CD8-positive, alpha-beta memory T cell (primary cell): ENCODE data around the gene ARPP21. TPM values are rescaled to one million over a fixed set of nuclear protein-coding genes. Genes with fewer than 3 reads are reported as not detected.
"Not testable (repeated sequence)": the region's sequence is repeated elsewhere in the genome, so short reads cannot be mapped to it uniquely, and the experiment has no call there.

Experiments used
- CTCF ChIA-PET: fragments of 350-600 bp; sonication (Branson Sonifier 250); formaldehyde crosslinking; loops from one replicate; lab custom pipeline; 2021; ENCODE audit warnings: antibody characterized with exemption; lab: Charles Lee
- POLR2A ChIA-PET: fragments of 350-600 bp; sonication (Branson Sonifier 250); formaldehyde crosslinking; loops from one replicate; lab custom pipeline; 2021; ENCODE audit warnings: antibody characterized with exemption; lab: Charles Lee
- DNase-seq, 5 donors: peaks; one replicate each; pipeline versions ENCODE4 v3.0.0 to v3.0.0-alpha.2; 2020 to 2022; ENCODE audit warnings: mixed read lengths in 1 of 5
- H3K27ac ChIP-seq: one replicate; pipeline ENCODE4 v1.7.0; 2013; ENCODE audit warnings: low read depth, mild to moderate bottlenecking, low read length, moderate library complexity
- H3K27me3 ChIP-seq: 2 replicates; pipeline ENCODE4 v1.7.0; 2013; ENCODE audit warnings: low read length, mild to moderate bottlenecking; ENCODE audit not compliant: insufficient read depth, poor library complexity, severe bottlenecking
- H3K36me3 ChIP-seq: 2 replicates; pipeline ENCODE4 v1.7.0; 2013; ENCODE audit warnings: mild to moderate bottlenecking, low read length, moderate library complexity; ENCODE audit not compliant: insufficient read depth
- H3K4me1 ChIP-seq: 2 replicates; pipeline ENCODE4 v1.7.0; 2013; ENCODE audit warnings: mild to moderate bottlenecking, low read length, moderate library complexity; ENCODE audit not compliant: insufficient read depth
- H3K4me3 ChIP-seq: 2 replicates; pipeline ENCODE4 v1.7.0; 2013; ENCODE audit warnings: mild to moderate bottlenecking, low read length
- H3K9me3 ChIP-seq: 2 replicates; pipeline ENCODE4 v1.7.0; 2013; ENCODE audit warnings: mild to moderate bottlenecking, low read length
- H3K27ac Mint-ChIP-seq, 8 donors: one replicate each; pipeline ENCODE4 v1.8.0; 2020 to 2021; ENCODE audit warnings: mixed read lengths in 8 of 8, mild to moderate bottlenecking in 6 of 8, inconsistent platforms in 3 of 8, moderate library complexity in 3 of 8
- H3K27me3 Mint-ChIP-seq, 2 donors: one replicate each; pipeline ENCODE4 v1.8.0; 2020 to 2021; ENCODE audit warnings: mixed read lengths in 2 of 2, mild to moderate bottlenecking in 1 of 2, moderate library complexity in 1 of 2
- H3K36me3 Mint-ChIP-seq, 3 donors: one replicate each; pipeline ENCODE4 v1.8.0; 2020 to 2021; ENCODE audit warnings: mixed read lengths in 3 of 3, inconsistent platforms in 1 of 3, mild to moderate bottlenecking in 1 of 3
- H3K4me1 Mint-ChIP-seq, 3 donors: one replicate each; pipeline ENCODE4 v1.8.0; 2020 to 2021; ENCODE audit warnings: mixed read lengths in 3 of 3, inconsistent platforms in 1 of 3, mild to moderate bottlenecking in 1 of 3
- H3K4me3 Mint-ChIP-seq, 7 donors: one replicate each; pipeline ENCODE4 v1.8.0; 2020 to 2021; ENCODE audit warnings: mixed read lengths in 7 of 7, mild to moderate bottlenecking in 6 of 7, moderate library complexity in 4 of 7, inconsistent platforms in 2 of 7
- H3K9me3 Mint-ChIP-seq, 5 donors: one replicate each; pipeline ENCODE4 v1.8.0; 2020 to 2022; ENCODE audit warnings: mixed read lengths in 5 of 5, mild to moderate bottlenecking in 3 of 5, moderate library complexity in 2 of 5, inconsistent platforms in 1 of 5
- polyA plus RNA-seq: library from polyadenylated mRNA; unstranded; fragments of 300-500 nt; fragmentation: Illumina TruSeq; gene quantifications from one replicate; pipeline ENCODE4 v1.2.3, GENCODE V29; 2021
- total RNA-seq, 2 experiments: library from RNA; stranded (reverse); gene quantifications; one replicate each; pipeline ENCODE4 v1.2.3, GENCODE V29; 2021

ARPP21 gene
- total and polyA plus RNA-seq, 3 experiments from 2014 or later = not detected

GRCh38 chr3:35602395-35602936, 36.9 kb upstream of the ARPP21 start:
- no peaks in the 10 kb centered on the region for H3K27me3 Mint-ChIP-seq

GRCh38 chr3:35616346-35616745, 23.0 kb upstream of the ARPP21 start:
- peaks cover 0 to 5% (median 3%) of the 10 kb centered on the region in 5 donors for H3K9me3 Mint-ChIP-seq
- Histone ChIP-seq H3K27me3 (no peaks in the 10 kb centered on the region), H3K36me3 (no peaks in the 10 kb centered on the region), H3K27ac (no peak overlapping the region), H3K9me3 (no peaks in the 10 kb centered on the region), H3K4me1 (no peaks in the 10 kb centered on the region), H3K4me3 (no peak overlapping the region)
- no peaks in the 10 kb centered on the region for H3K4me1 Mint-ChIP-seq
- CTCF ChIA-PET = no interaction called here
- no peak overlapping the region for H3K27ac Mint-ChIP-seq
- H3K27me3 Mint-ChIP-seq = no peaks in the 10 kb centered on the region
- DNase-seq = no peak
- no peak overlapping the region for H3K4me3 Mint-ChIP-seq
- POLR2A ChIA-PET = no interaction called here
- H3K36me3 Mint-ChIP-seq = no peaks in the 10 kb centered on the region

More at GRCh38 chr3:35602395-35602936, 36.9 kb upstream of the ARPP21 start:
- Mint-ChIP-seq H3K4me3 (no peak overlapping the region), H3K27ac (no peak overlapping the region), H3K9me3 (peaks cover 3 to 18% (median 6%) of the 10 kb centered on the region in 5 donors), H3K4me1 (no peaks in the 10 kb centered on the region), H3K36me3 (no peaks in the 10 kb centered on the region)
- DNase-seq = no peak
- Histone ChIP-seq H3K9me3 (no peaks in the 10 kb centered on the region), H3K36me3 (no peaks in the 10 kb centered on the region), H3K4me1 (no peaks in the 10 kb centered on the region), H3K27me3 (no peaks in the 10 kb centered on the region), H3K27ac (no peak overlapping the region), H3K4me3 (no peak overlapping the region)
- CTCF ChIA-PET = no interaction called here
- POLR2A ChIA-PET = no interaction called here

GRCh38 chr3:35617370-35617769, 22.0 kb upstream of the ARPP21 start:
- no peak overlapping the region for H3K27ac ChIP-seq
- ChIA-PET CTCF (no interaction called here), POLR2A (no interaction called here)
- Mint-ChIP-seq H3K4me3 (no peak overlapping the region), H3K4me1 (no peaks in the 10 kb centered on the region), H3K27me3 (no peaks in the 10 kb centered on the region), H3K9me3 (peaks cover 0 to 5% (median 3%) of the 10 kb centered on the region in 5 donors), H3K27ac (no peak overlapping the region), H3K36me3 (no peaks in the 10 kb centered on the region)
- H3K4me1 ChIP-seq = no peaks in the 10 kb centered on the region
- H3K9me3 ChIP-seq = no peaks in the 10 kb centered on the region
- H3K4me3 ChIP-seq = no peak overlapping the region
- DNase-seq = no peak
- no peaks in the 10 kb centered on the region for H3K36me3 ChIP-seq
- H3K27me3 ChIP-seq = no peaks in the 10 kb centered on the region

DNA sequence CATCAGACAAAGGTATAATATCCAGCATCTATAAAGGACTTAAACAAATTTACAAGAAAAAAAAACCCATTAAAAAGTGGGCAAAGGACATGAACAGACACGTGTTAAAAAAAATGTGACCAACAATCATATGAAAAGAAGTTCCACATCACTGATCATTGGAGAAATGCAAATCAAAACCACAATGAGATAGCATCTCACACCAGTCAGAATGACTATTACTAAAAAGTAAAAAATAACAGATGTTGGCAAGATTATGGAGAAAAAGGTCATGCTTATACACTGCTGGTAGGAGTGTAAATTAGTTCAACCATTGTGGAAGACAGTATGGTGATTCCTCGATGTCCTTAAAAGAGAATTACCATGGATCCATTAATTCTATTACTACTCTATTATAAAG, 19.1 kb upstream of the ARPP21 start:
- CTCF ChIA-PET, H3K27me3 ChIP-seq, DNase-seq, POLR2A ChIA-PET, H3K9me3 Mint-ChIP-seq, H3K27me3 Mint-ChIP-seq, H3K4me1 ChIP-seq, H3K27ac ChIP-seq, H3K9me3 ChIP-seq, H3K36me3 ChIP-seq, H3K27ac Mint-ChIP-seq, H3K4me1 Mint-ChIP-seq, H3K4me3 Mint-ChIP-seq, H3K4me3 ChIP-seq, H3K36me3 Mint-ChIP-seq: not testable (repeated sequence)

DNA sequence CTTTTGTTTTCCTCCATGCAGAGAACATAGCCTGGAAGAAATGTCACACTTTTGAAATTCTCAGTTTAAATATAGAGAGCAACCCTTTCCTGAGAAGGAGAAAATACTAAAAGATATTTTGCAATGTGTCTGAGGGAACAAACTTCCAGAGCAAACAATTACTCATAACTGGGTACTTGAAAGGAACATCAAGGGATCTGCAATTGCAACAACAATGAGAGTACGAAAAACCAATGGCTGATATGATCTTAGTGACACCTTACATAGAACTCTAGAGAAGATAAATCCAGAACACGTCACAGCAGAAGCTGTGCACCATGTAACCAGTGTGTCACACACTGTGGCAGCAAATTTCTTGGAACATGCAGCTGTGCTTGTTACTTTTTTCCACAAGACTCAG, 14.6 kb upstream of the ARPP21 start:
- H3K9me3 ChIP-seq = no peaks in the 10 kb centered on the region
- no peak for DNase-seq
- ChIA-PET POLR2A (no interaction called here), CTCF (no interaction called here)
- H3K27me3 ChIP-seq = no peaks in the 10 kb centered on the region
- Mint-ChIP-seq H3K4me1 (no peaks in the 10 kb centered on the region), H3K9me3 (peaks cover 2 to 11% (median 3%) of the 10 kb centered on the region in 5 donors), H3K27ac (no peak overlapping the region), H3K4me3 (no peak overlapping the region), H3K36me3 (no peaks in the 10 kb centered on the region), H3K27me3 (no peaks in the 10 kb centered on the region)
- no peaks in the 10 kb centered on the region for H3K36me3 ChIP-seq
- H3K27ac ChIP-seq = no peak overlapping the region
- no peak overlapping the region for H3K4me3 ChIP-seq
- H3K4me1 ChIP-seq = no peaks in the 10 kb centered on the region

GRCh38 chr3:35633332-35634124, 5.8 kb upstream of the ARPP21 start:
- Histone ChIP-seq H3K9me3 (no peaks in the 10 kb centered on the region), H3K36me3 (no peaks in the 10 kb centered on the region), H3K27me3 (no peaks in the 10 kb centered on the region), H3K4me3 (no peak overlapping the region), H3K27ac (no peak overlapping the region), H3K4me1 (no peaks in the 10 kb centered on the region)
- Mint-ChIP-seq H3K27me3 (peaks cover 2 to 3% of the 10 kb centered on the region in 2 donors), H3K4me1 (no peaks in the 10 kb centered on the region), H3K9me3 (peaks cover under 1 to 7% (median 3%) of the 10 kb centered on the region in 5 donors), H3K27ac (no peak overlapping the region), H3K36me3 (no peaks in the 10 kb centered on the region), H3K4me3 (no peak overlapping the region)
- ChIA-PET POLR2A (no interaction called here), CTCF (no interaction called here)
- no peak for DNase-seq

GRCh38 chr3:35635407-35635806, 3.9 kb upstream of the ARPP21 start:
- Mint-ChIP-seq H3K4me3 (no peak overlapping the region), H3K27ac (no peak overlapping the region), H3K27me3 (peaks cover 12 to 14% of the 10 kb centered on the region in 2 donors), H3K9me3 (peaks cover 3 to 7% (median 7%) of the 10 kb centered on the region in 5 donors), H3K4me1 (no peaks in the 10 kb centered on the region), H3K36me3 (no peaks in the 10 kb centered on the region)
- no peaks in the 10 kb centered on the region for H3K9me3 ChIP-seq
- no peak overlapping the region for H3K27ac ChIP-seq
- H3K4me3 ChIP-seq = no peak overlapping the region
- no peaks in the 10 kb centered on the region for H3K27me3 ChIP-seq
- no peak for DNase-seq
- H3K36me3 ChIP-seq = no peaks in the 10 kb centered on the region
- no peaks in the 10 kb centered on the region for H3K4me1 ChIP-seq
- ChIA-PET CTCF (no interaction called here), POLR2A (no interaction called here)

GRCh38 chr3:35635926-35636683, 3.2 kb upstream of the ARPP21 start:
- ChIA-PET CTCF (no interaction called here), POLR2A (no interaction called here)
- Histone ChIP-seq H3K9me3 (no peaks in the 10 kb centered on the region), H3K4me3 (no peak overlapping the region), H3K4me1 (no peaks in the 10 kb centered on the region), H3K27ac (no peak overlapping the region), H3K36me3 (no peaks in the 10 kb centered on the region), H3K27me3 (no peaks in the 10 kb centered on the region)
- no peak overlapping the region for H3K4me3 Mint-ChIP-seq
- H3K27me3 Mint-ChIP-seq = peaks cover 14 to 18% of the 10 kb centered on the region in 2 donors
- H3K36me3 Mint-ChIP-seq = no peaks in the 10 kb centered on the region
- no peaks in the 10 kb centered on the region for H3K4me1 Mint-ChIP-seq
- H3K9me3 Mint-ChIP-seq = peaks cover 2 to 9% (median 7%) of the 10 kb centered on the region in 5 donors
- H3K27ac Mint-ChIP-seq = no peak overlapping the region
- no peak for DNase-seq
